DND-41 (cell line): ENCODE data around the gene CEP95.

Experiments used
- ATAC-seq: fragments of 200-7000 bp; cut with Tn5 transposase; 3 replicates; pipeline ENCODE4 v1.9.1; 2021; ENCODE audit warnings: low read depth; ENCODE audit not compliant: insufficient read depth
- DNase-seq: peaks from one replicate; pipeline ENCODE4 v3.0.0-alpha.2; 2020
- H2AFZ ChIP-seq: 2 replicates; pipeline ENCODE4 v1.6.0; 2012; ENCODE audit warnings: low read depth, low read length
- H3K27ac ChIP-seq: 2 replicates; pipeline ENCODE4 v1.5.1; 2012; ENCODE audit warnings: low read length, inconsistent platforms
- H3K27me3 ChIP-seq: fragments of 200-600 bp; sonication (generic); 2 replicates; pipeline ENCODE4 v1.6.0; 2012; ENCODE audit warnings: low read length, mild to moderate bottlenecking, inconsistent platforms; ENCODE audit not compliant: insufficient read depth, poor library complexity
- H3K36me3 ChIP-seq: 2 replicates; pipeline ENCODE4 v1.5.1; 2012; ENCODE audit warnings: low read length, inconsistent platforms; ENCODE audit not compliant: insufficient read depth
- H3K4me1 ChIP-seq: 2 replicates; pipeline ENCODE4 v1.5.1; 2012; ENCODE audit warnings: mild to moderate bottlenecking, low read length; ENCODE audit not compliant: insufficient read depth
- H3K4me2 ChIP-seq: 2 replicates; pipeline ENCODE4 v1.6.0; 2012; ENCODE audit warnings: mild to moderate bottlenecking, moderate library complexity, low read length, inconsistent platforms; ENCODE audit not compliant: insufficient read depth
- H3K4me3 ChIP-seq, 2 experiments: fragments of 200-600 bp in 1 of 2; shearing (Covaris generic) in 1 of 2; 2 replicates each; pipeline ENCODE4 v1.5.1; 2012 to 2016; ENCODE audit warnings: inconsistent platforms in 2 of 2, low read length in 2 of 2, mild to moderate bottlenecking in 2 of 2, low read depth in 1 of 2, moderate library complexity in 1 of 2
- H3K79me2 ChIP-seq: 2 replicates; pipeline ENCODE4 v1.6.0; 2012; ENCODE audit warnings: low read length, inconsistent platforms; ENCODE audit not compliant: insufficient read depth
- H3K9ac ChIP-seq: 2 replicates; pipeline ENCODE4 v1.6.0; 2012; ENCODE audit warnings: low read depth, mild to moderate bottlenecking, inconsistent platforms, low read length, moderate library complexity
- H3K9me3 ChIP-seq: 2 replicates; pipeline ENCODE4 v1.5.1; 2012; ENCODE audit warnings: low read length, moderate library complexity, mild to moderate bottlenecking, inconsistent platforms; ENCODE audit not compliant: insufficient read depth, severe bottlenecking
- H4K20me1 ChIP-seq: 2 replicates; pipeline ENCODE4 v1.6.0; 2012; ENCODE audit warnings: low read length; ENCODE audit not compliant: insufficient read depth
- CTCF ChIP-seq: IDR thresholded peaks from 2 replicates; pipeline ENCODE4 v1.5.1; 2012; ENCODE audit warnings: borderline replicate concordance, low read length, moderate library complexity, mild to moderate bottlenecking; ENCODE audit not compliant: poor library complexity, severe bottlenecking; ENCODE audit errors: extremely low read depth
- EZH2 ChIP-seq: IDR thresholded peaks from 3 replicates; pipeline ENCODE4 v1.6.1; 2012; ENCODE audit warnings: borderline replicate concordance, low read depth, mild to moderate bottlenecking, moderate library complexity, low read length, inconsistent platforms; ENCODE audit not compliant: severe bottlenecking

Gene CEP95

GRCh38 chr17:64506576-64507412, at the start of gene CEP95:
Gene CEP95 (plus strand): TSS chr17:64506977. CDS start chr17:64507098, 121 bp downstream.
- DNase-seq = peak; percentile 97
- peak within 1 kb of the TSS; percentile 82 to 97 for H3K4me3 ChIP-seq
- TF ChIP-seq EZH2 (no peak), CTCF (no peak)
- H3K9me3 ChIP-seq = no peaks in the 10 kb centered on the region
- peak within 1 kb of the TSS; percentile 85 for H3K4me2 ChIP-seq
- no peaks in the 10 kb centered on the region for H3K27me3 ChIP-seq
- H3K27ac ChIP-seq = peak within 1 kb of the TSS; percentile 100
- H2AFZ ChIP-seq = peak within 1 kb of the TSS; percentile 89
- peaks cover 58% of the 10 kb centered on the region for H3K4me1 ChIP-seq
- H3K79me2 ChIP-seq = peaks cover 90% of the 10 kb centered on the region
- H3K36me3 ChIP-seq = peaks cover 71% of the 10 kb centered on the region
- H3K9ac ChIP-seq = peak within 1 kb of the TSS; percentile 100
- ATAC-seq = peak; percentile 70
- peaks cover 64% of the 10 kb centered on the region for H4K20me1 ChIP-seq

- Histone ChIP-seq H3K79me2 (no peaks in the 10 kb centered on the region), H3K9me3 (no peaks in the 10 kb centered on the region), H3K27me3 (no peaks in the 10 kb centered on the region), H3K4me3 (no peak overlapping the region), H3K4me2 (no peak overlapping the region), H3K4me1 (peaks cover 9% of the 10 kb centered on the region), H3K36me3 (no peaks in the 10 kb centered on the region), H3K9ac (no peak overlapping the region), H2AFZ (no peak overlapping the region), H4K20me1 (no peaks in the 10 kb centered on the region), H3K27ac (no peak overlapping the region)
- TF ChIP-seq CTCF (no peak), EZH2 (no peak)
- ATAC-seq (no peak), DNase-seq (no peak)
These were observed 49.6 kb upstream of the CEP95 start for GRCh38 chr17:64457156-64457555.

GRCh38 chr17:64458756-64459155, 48.0 kb upstream of the CEP95 start:
- no peak for TF ChIP-seq EZH2
- no peak for TF ChIP-seq CTCF
- Histone ChIP-seq H4K20me1 (no peaks in the 10 kb centered on the region), H3K9me3 (no peaks in the 10 kb centered on the region), H3K27me3 (no peaks in the 10 kb centered on the region), H3K27ac (no peak overlapping the region), H3K79me2 (no peaks in the 10 kb centered on the region), H2AFZ (no peak overlapping the region), H3K4me1 (peaks cover 9% of the 10 kb centered on the region), H3K4me2 (no peak overlapping the region), H3K36me3 (no peaks in the 10 kb centered on the region), H3K4me3 (no peak overlapping the region), H3K9ac (no peak overlapping the region)
- DNase-seq = no peak
- no peak for ATAC-seq
